ENCODE measurements around the gene S100A4.

S100A4 gene

GRCh38 chr1:153507926-153508583 is 37.6 kb downstream of the S100A4 start:
- no peak for TF ChIP-seq EZH2phosphoT487 (IDR thresholded peaks at IDR 0.05; ENCODE audit: borderline replicate concordance)
- TF ChIP-seq, protein P1, sequence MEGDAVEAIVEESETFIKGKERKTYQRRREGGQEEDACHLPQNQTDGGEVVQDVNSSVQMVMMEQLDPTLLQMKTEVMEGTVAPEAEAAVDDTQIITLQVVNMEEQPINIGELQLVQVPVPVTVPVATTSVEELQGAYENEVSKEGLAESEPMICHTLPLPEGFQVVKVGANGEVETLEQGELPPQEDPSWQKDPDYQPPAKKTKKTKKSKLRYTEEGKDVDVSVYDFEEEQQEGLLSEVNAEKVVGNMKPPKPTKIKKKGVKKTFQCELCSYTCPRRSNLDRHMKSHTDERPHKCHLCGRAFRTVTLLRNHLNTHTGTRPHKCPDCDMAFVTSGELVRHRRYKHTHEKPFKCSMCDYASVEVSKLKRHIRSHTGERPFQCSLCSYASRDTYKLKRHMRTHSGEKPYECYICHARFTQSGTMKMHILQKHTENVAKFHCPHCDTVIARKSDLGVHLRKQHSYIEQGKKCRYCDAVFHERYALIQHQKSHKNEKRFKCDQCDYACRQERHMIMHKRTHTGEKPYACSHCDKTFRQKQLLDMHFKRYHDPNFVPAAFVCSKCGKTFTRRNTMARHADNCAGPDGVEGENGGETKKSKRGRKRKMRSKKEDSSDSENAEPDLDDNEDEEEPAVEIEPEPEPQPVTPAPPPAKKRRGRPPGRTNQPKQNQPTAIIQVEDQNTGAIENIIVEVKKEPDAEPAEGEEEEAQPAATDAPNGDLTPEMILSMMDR (conservative IDR thresholded peaks at IDR 0.05; ENCODE audit: low read length), result no peak
- Histone ChIP-seq H3K4me3 (ENCODE audit: low read length, poor library complexity, severe bottlenecking) (no peak overlapping the region), H3K4me2 (ENCODE audit: low read depth, low read length, poor library complexity, severe bottlenecking) (no peak overlapping the region), H4K20me1 (ENCODE audit: insufficient read depth, low read length, poor library complexity, severe bottlenecking) (no peaks in the 10 kb centered on the region), H3K4me1 (ENCODE audit: insufficient read depth, low read length, poor library complexity, severe bottlenecking) (peaks cover 10% of the 10 kb centered on the region), H3K27me3 (ENCODE audit: insufficient read depth, low read length, poor library complexity, severe bottlenecking) (no peaks in the 10 kb centered on the region), H3K9me2 (replicated peaks; ENCODE audit: low read depth, low read length) (no peaks in the 10 kb centered on the region), H3K9ac (ENCODE audit: low read depth, low read length, poor library complexity, severe bottlenecking) (no peak overlapping the region), H3K79me2 (ENCODE audit: insufficient read depth, low read length) (no peaks in the 10 kb centered on the region), H3K36me3 (ENCODE audit: insufficient read depth, low read length) (no peaks in the 10 kb centered on the region), H2AFZ (ENCODE audit: low read length) (no peak overlapping the region), H3K9me3 (ENCODE audit: insufficient read depth, low read depth, low read length) (no peaks in the 10 kb centered on the region), H3F3A (ENCODE audit: low read depth) (no peaks in the 10 kb centered on the region)

- Histone ChIP-seq H3K4me3 (ENCODE audit: low read length, poor library complexity, severe bottlenecking) (no peak overlapping the region), H3F3A (ENCODE audit: low read depth) (no peaks in the 10 kb centered on the region), H3K27me3 (ENCODE audit: insufficient read depth, low read length, poor library complexity, severe bottlenecking) (no peaks in the 10 kb centered on the region), H2AFZ (ENCODE audit: low read length) (no peak overlapping the region), H3K4me2 (ENCODE audit: low read depth, low read length, poor library complexity, severe bottlenecking) (no peak overlapping the region), H3K9ac (ENCODE audit: low read depth, low read length, poor library complexity, severe bottlenecking) (no peak overlapping the region), H3K9me3 (ENCODE audit: insufficient read depth, low read depth, low read length) (no peaks in the 10 kb centered on the region), H3K9me2 (replicated peaks; ENCODE audit: low read depth, low read length) (no peaks in the 10 kb centered on the region), H3K36me3 (ENCODE audit: insufficient read depth, low read length) (no peaks in the 10 kb centered on the region), H3K79me2 (ENCODE audit: insufficient read depth, low read length) (no peaks in the 10 kb centered on the region), H4K20me1 (ENCODE audit: insufficient read depth, low read length, poor library complexity, severe bottlenecking) (no peaks in the 10 kb centered on the region), H3K4me1 (ENCODE audit: insufficient read depth, low read length, poor library complexity, severe bottlenecking) (peaks cover 4% of the 10 kb centered on the region)
- TF ChIP-seq EZH2phosphoT487 (IDR thresholded peaks at IDR 0.05; ENCODE audit: borderline replicate concordance), result no peak
- TF ChIP-seq, protein P1 (conservative IDR thresholded peaks at IDR 0.05; ENCODE audit: low read length), result no peak
Observed at GRCh38 chr1:153506831-153507413, 38.7 kb downstream of the S100A4 start.

DNA sequence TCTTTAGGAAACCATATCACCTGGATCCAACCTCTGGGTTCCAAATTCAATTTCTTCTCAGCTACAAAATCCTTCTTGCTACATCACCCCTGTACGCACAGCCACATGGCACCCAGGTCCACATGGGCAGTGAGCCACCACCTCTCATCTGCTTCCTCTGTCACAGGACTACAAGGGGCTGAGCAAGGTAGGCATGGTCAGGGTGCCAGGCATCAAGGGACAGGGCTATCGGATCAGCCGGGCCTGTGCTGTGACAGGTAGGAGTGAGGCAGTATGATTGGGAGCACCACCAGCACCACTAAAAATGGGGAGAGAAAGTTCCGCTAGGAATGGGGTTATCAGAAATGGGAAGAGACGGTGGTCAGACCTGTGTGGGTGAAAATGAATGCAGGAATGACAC is 39.2 kb downstream of the S100A4 start:
- H3K4me1 ChIP-seq (ENCODE audit: insufficient read depth, low read length, poor library complexity, severe bottlenecking), result peaks cover 4% of the 10 kb centered on the region
- no peak for TF ChIP-seq EZH2phosphoT487 (IDR thresholded peaks at IDR 0.05; ENCODE audit: borderline replicate concordance)
- TF ChIP-seq, protein P1 (conservative IDR thresholded peaks at IDR 0.05; ENCODE audit: low read length), result no peak
- H3K4me3 ChIP-seq (ENCODE audit: low read length, poor library complexity, severe bottlenecking), result no peak overlapping the region
- no peaks in the 10 kb centered on the region for H3K9me3 ChIP-seq (ENCODE audit: insufficient read depth, low read depth, low read length)
- no peaks in the 10 kb centered on the region for H3K79me2 ChIP-seq (ENCODE audit: insufficient read depth, low read length)
- H2AFZ ChIP-seq (ENCODE audit: low read length), result no peak overlapping the region
- H3K9me2 ChIP-seq (replicated peaks; ENCODE audit: low read depth, low read length), result no peaks in the 10 kb centered on the region
- no peaks in the 10 kb centered on the region for H3K27me3 ChIP-seq (ENCODE audit: insufficient read depth, low read length, poor library complexity, severe bottlenecking)
- H3K36me3 ChIP-seq (ENCODE audit: insufficient read depth, low read length), result no peaks in the 10 kb centered on the region
- H3K4me2 ChIP-seq (ENCODE audit: low read depth, low read length, poor library complexity, severe bottlenecking), result no peak overlapping the region
- H3F3A ChIP-seq (ENCODE audit: low read depth), result no peaks in the 10 kb centered on the region
- no peak overlapping the region for H3K9ac ChIP-seq (ENCODE audit: low read depth, low read length, poor library complexity, severe bottlenecking)
- H4K20me1 ChIP-seq (ENCODE audit: insufficient read depth, low read length, poor library complexity, severe bottlenecking), result no peaks in the 10 kb centered on the region

All from Loucy (cell line).